IMR-90 (cell line): ENCODE results near the gene SLIT3. TPM values are rescaled to one million over a fixed set of nuclear protein-coding genes. Genes with fewer than 3 reads are reported as not detected.

ENCODE experiments used
- ATAC-seq: fragments of 200-7000 bp; cut with Tn5 transposase; 2 replicates; pipeline ENCODE4 v1.9.1; 2020; ENCODE audit warnings: low read depth, mild to moderate bottlenecking, moderate library complexity
- BruUV-seq: library from RNA; stranded (reverse); fragments of 400-500 nt; replicated peaks from 2 replicates; lab custom pipeline; 2021; lab: Mats Ljungman, UMichigan
- CTCF ChIA-PET: fragments of 300-600 bp; formaldehyde crosslinking; extraction: SDS; loops from one replicate; lab custom pipeline; 2021; ENCODE audit warnings: antibody characterized with exemption; lab: Yijun Ruan, JAX
- POLR2A ChIA-PET: fragments of 300-600 bp; sonication (Branson Sonifier 250); formaldehyde crosslinking; loops from one replicate; lab custom pipeline; 2022; ENCODE audit warnings: antibody characterized with exemption; ENCODE audit not compliant: unreplicated experiment; lab: Charles Lee
- DNase-seq: peaks from one replicate; pipeline ENCODE4 v3.0.0; 2013
- H2AFZ ChIP-seq: replicated peaks from 2 replicates; pipeline ENCODE3; 2013; ENCODE audit warnings: low read length, mild to moderate bottlenecking; ENCODE audit not compliant: poor library complexity
- H2AK5ac ChIP-seq: 2 replicates; pipeline ENCODE4 v1.6.1; 2013; ENCODE audit warnings: low read depth, low read length, inconsistent platforms
- H2AK9ac ChIP-seq: replicated peaks from 2 replicates; pipeline ENCODE3; 2013; ENCODE audit warnings: mild to moderate bottlenecking, low read depth, low read length, moderate library complexity; ENCODE audit not compliant: poor library complexity
- H2BK120ac ChIP-seq: 2 replicates; pipeline ENCODE4 v1.6.1; 2013; ENCODE audit warnings: low read depth, low read length, inconsistent platforms
- H2BK15ac ChIP-seq: 3 replicates; pipeline ENCODE4 v1.6.1; 2013; ENCODE audit warnings: low read depth, low read length, inconsistent platforms
- H2BK20ac ChIP-seq: 2 replicates; pipeline ENCODE4 v1.6.1; 2013; ENCODE audit warnings: low read depth, mild to moderate bottlenecking, inconsistent platforms, low read length, moderate library complexity
- H2BK5ac ChIP-seq: 2 replicates; pipeline ENCODE4 v1.6.1; 2013; ENCODE audit warnings: mild to moderate bottlenecking, low read depth, low read length, inconsistent platforms; ENCODE audit not compliant: poor library complexity, severe bottlenecking
- H3K14ac ChIP-seq: replicated peaks from 2 replicates; pipeline ENCODE4 v1.6.1; 2013; ENCODE audit warnings: low read depth, low read length, inconsistent platforms
- H3K18ac ChIP-seq: 2 replicates; pipeline ENCODE4 v1.6.1; 2013; ENCODE audit warnings: low read depth, low read length, control low read depth
- H3K23ac ChIP-seq: 2 replicates; pipeline ENCODE4 v1.6.1; 2013; ENCODE audit warnings: low read depth, low read length, inconsistent platforms
- H3K27ac ChIP-seq: 2 replicates; pipeline ENCODE4 v1.5.1; 2013; ENCODE audit warnings: mild to moderate bottlenecking, control low read depth, low read length; ENCODE audit not compliant: insufficient read depth
- H3K27me3 ChIP-seq: 2 replicates; pipeline ENCODE4 v1.6.1; 2013; ENCODE audit warnings: low read length; ENCODE audit not compliant: control insufficient read depth, insufficient read depth
- H3K36me3 ChIP-seq: 2 replicates; pipeline ENCODE4 v1.6.1; 2013; ENCODE audit warnings: low read length, mixed read lengths; ENCODE audit not compliant: control insufficient read depth, insufficient read depth
- H3K4ac ChIP-seq: 2 replicates; pipeline ENCODE4 v1.6.1; 2013; ENCODE audit warnings: low read depth, low read length, inconsistent platforms
- H3K4me1 ChIP-seq: 2 replicates; pipeline ENCODE4 v1.6.1; 2013; ENCODE audit warnings: low read length, mixed read lengths; ENCODE audit not compliant: control insufficient read depth, insufficient read depth
- H3K4me2 ChIP-seq: 2 replicates; pipeline ENCODE4 v1.6.1; 2013; ENCODE audit warnings: low read depth, mild to moderate bottlenecking, control low read depth, low read length, moderate library complexity
- H3K4me3 ChIP-seq: 2 replicates; pipeline ENCODE4 v1.5.1; 2013; ENCODE audit warnings: low read depth, mild to moderate bottlenecking, control low read depth, low read length, moderate library complexity; ENCODE audit not compliant: insufficient read depth
- H3K56ac ChIP-seq: 2 replicates; pipeline ENCODE4 v1.6.1; 2013; ENCODE audit warnings: low read length, inconsistent platforms; ENCODE audit not compliant: insufficient read depth; ENCODE audit errors: extremely low read depth
- H3K79me1 ChIP-seq, 2 experiments: 2 replicates each; pipeline ENCODE4 v1.6.1; 2013; ENCODE audit warnings: low read length in 2 of 2, inconsistent platforms in 1 of 2, low read depth in 1 of 2
- H3K9ac ChIP-seq: 2 replicates; pipeline ENCODE4 v1.6.1; 2013; ENCODE audit warnings: low read depth, low read length, control low read depth
- H3K9me1 ChIP-seq: 2 replicates; pipeline ENCODE4 v1.6.1; 2013; ENCODE audit warnings: low read length, inconsistent platforms; ENCODE audit not compliant: insufficient read depth
- H3K9me3 ChIP-seq: 2 replicates; pipeline ENCODE4 v1.6.1; 2013; ENCODE audit warnings: low read length; ENCODE audit not compliant: control insufficient read depth, insufficient read depth
- H4K20me1 ChIP-seq: 2 replicates; pipeline ENCODE4 v1.6.1; 2013; ENCODE audit warnings: low read length, inconsistent platforms; ENCODE audit not compliant: insufficient read depth
- H4K5ac ChIP-seq: 2 replicates; pipeline ENCODE4 v1.6.1; 2013; ENCODE audit warnings: mild to moderate bottlenecking, low read depth, low read length, control low read depth
- H4K8ac ChIP-seq, 2 experiments: 2 replicates each; pipeline ENCODE4 v1.6.1; 2013; ENCODE audit warnings: low read depth in 2 of 2, low read length in 2 of 2, control low read depth in 1 of 2, inconsistent platforms in 1 of 2
- H4K91ac ChIP-seq: 2 replicates; pipeline ENCODE4 v1.6.1; 2013; ENCODE audit warnings: low read depth, low read length, inconsistent platforms; ENCODE audit not compliant: insufficient read depth
- BHLHE40 ChIP-seq: fragments of 150-350 bp; IDR thresholded peaks from 2 replicates; pipeline ENCODE4 v1.6.1; 2016; ENCODE audit warnings: mild to moderate bottlenecking, low read depth, low read length
- CHD1 ChIP-seq: IDR thresholded peaks from 2 replicates; pipeline ENCODE4 v1.6.1; 2012; ENCODE audit warnings: low read depth, low read length, improper control_type of control experiment
- CTCF ChIP-seq: conservative IDR thresholded peaks from 2 replicates; pipeline ENCODE4 v1.5.1; 2012; ENCODE audit warnings: mild to moderate bottlenecking, low read depth, low read length, improper control_type of control experiment
- ELK1 ChIP-seq: fragments of 150-350 bp; IDR thresholded peaks from 2 replicates; pipeline ENCODE4 v1.6.1; 2016; ENCODE audit warnings: low read depth, mild to moderate bottlenecking, low read length, moderate library complexity, borderline replicate concordance
- MAFK ChIP-seq: IDR thresholded peaks from 2 replicates; pipeline ENCODE4 v1.6.1; 2012; ENCODE audit warnings: low read depth, low read length, improper control_type of control experiment
- MAZ ChIP-seq: IDR thresholded peaks from 2 replicates; pipeline ENCODE4 v1.6.1; 2012; ENCODE audit warnings: low read depth, mild to moderate bottlenecking, low read length, improper control_type of control experiment, moderate library complexity, borderline replicate concordance
- MXI1 ChIP-seq: IDR thresholded peaks from 2 replicates; pipeline ENCODE4 v1.6.1; 2012; ENCODE audit warnings: low read depth, mild to moderate bottlenecking, low read length, moderate library complexity, borderline replicate concordance
- NFE2L2 ChIP-seq: fragments of 150-350 bp; IDR thresholded peaks from 2 replicates; pipeline ENCODE4 v1.6.1; 2016; ENCODE audit warnings: low read depth, mild to moderate bottlenecking, low read length
- POLR2A ChIP-seq: IDR thresholded peaks from 2 replicates; pipeline ENCODE4 v1.6.1; 2012; ENCODE audit warnings: mild to moderate bottlenecking, low read depth, low read length
- RAD21 ChIP-seq: IDR thresholded peaks from 2 replicates; pipeline ENCODE4 v1.6.1; 2012; ENCODE audit warnings: low read length, improper control_type of control experiment
- RCOR1 ChIP-seq: IDR thresholded peaks from 2 replicates; pipeline ENCODE4 v1.6.1; 2012; ENCODE audit warnings: mild to moderate bottlenecking, low read length, improper control_type of control experiment; ENCODE audit not compliant: insufficient replicate concordance
- RFX5 ChIP-seq: IDR thresholded peaks from 2 replicates; pipeline ENCODE4 v1.8.0; 2012; ENCODE audit warnings: low read depth, mild to moderate bottlenecking, low read length, moderate library complexity
- SMC3 ChIP-seq: fragments of 150-350 bp; IDR thresholded peaks from 2 replicates; pipeline ENCODE4 v1.6.1; 2016; ENCODE audit warnings: low read depth, mild to moderate bottlenecking, antibody characterized with exemption, low read length, moderate library complexity
- WGBS, 2 experiments: methylation state at CpG; one replicate each; pipeline versions ENCODE4 v1.1.5 to v1.1.7; 2013; ENCODE audit warnings: missing lambda C conversion rate in 2 of 2; ENCODE audit not compliant: insufficient read length in 1 of 2; ENCODE audit errors: extremely low coverage in 2 of 2; 5-methylcytosine and 5-hydroxymethylcytosine counted together
- dilution Hi-C: fragments of 300-500 bp; cut with HindIII; formaldehyde crosslinking; loops from one replicate; pipeline ENCODE4 v1.14.3; 2018; ENCODE audit warnings: low sequenced_read_pairs; ENCODE audit not compliant: unreplicated experiment
- in situ Hi-C: fragments of 300-500 bp; cut with MboI; formaldehyde crosslinking; loops from 3 replicates; pipeline ENCODE4 v1.14.3; 2019; ENCODE audit warnings: low sequenced_read_pairs, inconsistent platforms, mixed read lengths
- intact Hi-C: fragments of 100-400 bp; cut with micrococcal nuclease; formaldehyde crosslinking; loops from 2 replicates; pipeline ENCODE4 v1.10.0; 2022
- polyA plus RNA-seq, 3 experiments: library from polyadenylated mRNA; depleted of rRNA; stranded (reverse); fragments of >200 nt; gene quantifications; 2 replicates each; pipeline ENCODE4 v1.2.3, GENCODE V29; 2012; ENCODE audit warnings: low replicate concordance in 1 of 3
- total RNA-seq: library from RNA; depleted of rRNA; stranded (reverse); fragments of >200 nt; gene quantifications from 2 replicates; pipeline ENCODE4 v1.2.3, GENCODE V29; 2012

Gene SLIT3
- total and polyA plus RNA-seq, 2 of the 4 experiments (the other 2 are of a cell fraction) = 0.18 to 0.50 TPM

GRCh38 chr5:169291877-169292276, 9.1 kb downstream of the SLIT3 start:
- H3K27me3 ChIP-seq = no peaks in the 10 kb centered on the region; the same call in 1 of the 2 replicates
- no peak overlapping the region for H3K4me3 ChIP-seq
- no peaks in the 10 kb centered on the region for H3K36me3 ChIP-seq
- no peak overlapping the region for H3K18ac ChIP-seq
- POLR2A ChIA-PET = no interaction called here
- no peak overlapping the region for H3K23ac ChIP-seq
- WGBS, 2 experiments = no CpG with 5 or more reads among the region's 4 CpGs
- H2AK5ac ChIP-seq = no peak overlapping the region
- H3K9me3 ChIP-seq = no peaks in the 10 kb centered on the region
- no TSS peak for BruUV-seq
- H2AFZ ChIP-seq = no peak overlapping the region
- dilution Hi-C loops (no loop called here), in situ Hi-C loops (loop anchor here (25.0 kb wide), 1 partner anchor 1030 kb away; no protein-coding TSS in a partner anchor), intact Hi-C loops (no loop called here)
- no peak overlapping the region for H4K91ac ChIP-seq
- no peak overlapping the region for H3K4me2 ChIP-seq
- H4K8ac ChIP-seq = no peak overlapping the region
- H3K27ac ChIP-seq = no peak overlapping the region
- ATAC-seq (no peak), DNase-seq (no peak)
- H3K4me1 ChIP-seq = no peaks in the 10 kb centered on the region
- CTCF ChIA-PET = no interaction called here
- no peaks in the 10 kb centered on the region for H4K20me1 ChIP-seq
- no peak overlapping the region for H3K9ac ChIP-seq
- no peak overlapping the region for H2BK120ac ChIP-seq
- no peak overlapping the region for H3K4ac ChIP-seq
- no peak overlapping the region for H2AK9ac ChIP-seq
- no peaks in the 10 kb centered on the region for H3K79me1 ChIP-seq
- H4K5ac ChIP-seq = no peak overlapping the region
- no peaks in the 10 kb centered on the region for H3K9me1 ChIP-seq
- no peak overlapping the region for H3K14ac ChIP-seq
- no peak overlapping the region for H2BK15ac ChIP-seq
- TF ChIP-seq BHLHE40 = no peak
- TF ChIP-seq CHD1 = no peak
- TF ChIP-seq MXI1 = no peak
- TF ChIP-seq MAFK = no peak
- TF ChIP-seq MAZ = no peak
- TF ChIP-seq NFE2L2 = no peak
- no peak for TF ChIP-seq POLR2A
- no peak for TF ChIP-seq SMC3
- TF ChIP-seq ELK1 = no peak
- TF ChIP-seq CTCF = no peak
- TF ChIP-seq RAD21 = no peak
- no peak for TF ChIP-seq RCOR1
- TF ChIP-seq RFX5 = no peak
- H2BK20ac ChIP-seq = no peak overlapping the region
- no peak overlapping the region for H3K56ac ChIP-seq
- H2BK5ac ChIP-seq = no peak overlapping the region
